HL-60 (cell line): ENCODE data around the gene FSTL3.

Experiments used
- GABPA ChIP-seq: IDR thresholded peaks from 2 replicates; pipeline ENCODE4 v1.6.1; 2012; ENCODE audit warnings: low read depth
- POLR2AphosphoS5 ChIP-seq: IDR thresholded peaks from 2 replicates; pipeline ENCODE4 v1.6.1; 2012; ENCODE audit warnings: low read depth
- SPI1 ChIP-seq: IDR thresholded peaks from 2 replicates; pipeline ENCODE4 v1.6.1; 2012; ENCODE audit warnings: low read depth, mild to moderate bottlenecking, borderline replicate concordance
- TF ChIP-seq, protein P1 (sequence below): IDR thresholded peaks from one replicate; pipeline ENCODE4 v1.5.1; 2011; ENCODE audit warnings: low read length, control low read depth, inconsistent platforms; ENCODE audit not compliant: insufficient read depth
- TF ChIP-seq, protein P2 (sequence below): IDR thresholded peaks from 2 replicates; pipeline ENCODE4 v1.6.1; 2012; ENCODE audit warnings: low read depth; ENCODE audit not compliant: insufficient replicate concordance

DNA sequence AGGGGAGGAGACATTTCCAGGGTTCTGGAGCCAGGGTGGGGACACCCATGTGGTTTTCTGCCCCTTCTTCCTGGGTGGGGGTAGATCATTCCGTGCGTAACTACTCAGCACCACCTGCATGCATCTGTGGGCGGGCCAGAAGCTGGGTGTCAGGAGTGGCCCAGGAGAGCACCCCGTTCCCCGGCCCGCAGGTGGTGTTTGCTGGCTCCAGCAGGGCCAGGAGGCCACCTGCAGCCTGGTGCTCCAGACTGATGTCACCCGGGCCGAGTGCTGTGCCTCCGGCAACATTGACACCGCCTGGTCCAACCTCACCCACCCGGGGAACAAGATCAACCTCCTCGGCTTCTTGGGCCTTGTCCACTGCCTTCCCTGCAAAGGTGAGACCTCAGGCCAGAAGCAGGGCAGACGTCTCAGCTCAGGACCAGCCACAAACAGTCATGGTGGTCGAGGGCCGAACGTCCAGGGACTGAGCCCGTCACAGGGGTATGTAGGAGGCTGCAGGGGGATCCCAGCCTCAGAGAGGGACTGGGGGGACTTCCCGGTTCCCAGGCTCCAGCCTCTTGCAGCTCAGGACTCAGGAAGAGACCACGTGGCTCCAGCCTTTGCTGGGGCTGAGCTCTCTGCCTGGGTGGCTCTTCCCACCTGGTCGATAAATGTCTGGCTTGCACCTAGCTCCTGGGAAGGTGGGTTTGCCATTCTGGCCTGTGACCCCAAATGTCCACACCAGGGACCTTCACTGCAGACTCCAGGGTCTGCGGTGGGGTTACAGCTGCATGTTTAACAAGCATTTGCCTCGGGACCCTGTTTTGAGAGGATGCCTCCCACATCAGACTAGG, 1.6 kb downstream of the FSTL3 start:
- TF ChIP-seq, protein P1, sequence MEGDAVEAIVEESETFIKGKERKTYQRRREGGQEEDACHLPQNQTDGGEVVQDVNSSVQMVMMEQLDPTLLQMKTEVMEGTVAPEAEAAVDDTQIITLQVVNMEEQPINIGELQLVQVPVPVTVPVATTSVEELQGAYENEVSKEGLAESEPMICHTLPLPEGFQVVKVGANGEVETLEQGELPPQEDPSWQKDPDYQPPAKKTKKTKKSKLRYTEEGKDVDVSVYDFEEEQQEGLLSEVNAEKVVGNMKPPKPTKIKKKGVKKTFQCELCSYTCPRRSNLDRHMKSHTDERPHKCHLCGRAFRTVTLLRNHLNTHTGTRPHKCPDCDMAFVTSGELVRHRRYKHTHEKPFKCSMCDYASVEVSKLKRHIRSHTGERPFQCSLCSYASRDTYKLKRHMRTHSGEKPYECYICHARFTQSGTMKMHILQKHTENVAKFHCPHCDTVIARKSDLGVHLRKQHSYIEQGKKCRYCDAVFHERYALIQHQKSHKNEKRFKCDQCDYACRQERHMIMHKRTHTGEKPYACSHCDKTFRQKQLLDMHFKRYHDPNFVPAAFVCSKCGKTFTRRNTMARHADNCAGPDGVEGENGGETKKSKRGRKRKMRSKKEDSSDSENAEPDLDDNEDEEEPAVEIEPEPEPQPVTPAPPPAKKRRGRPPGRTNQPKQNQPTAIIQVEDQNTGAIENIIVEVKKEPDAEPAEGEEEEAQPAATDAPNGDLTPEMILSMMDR: no peak
- TF ChIP-seq, protein P2, sequence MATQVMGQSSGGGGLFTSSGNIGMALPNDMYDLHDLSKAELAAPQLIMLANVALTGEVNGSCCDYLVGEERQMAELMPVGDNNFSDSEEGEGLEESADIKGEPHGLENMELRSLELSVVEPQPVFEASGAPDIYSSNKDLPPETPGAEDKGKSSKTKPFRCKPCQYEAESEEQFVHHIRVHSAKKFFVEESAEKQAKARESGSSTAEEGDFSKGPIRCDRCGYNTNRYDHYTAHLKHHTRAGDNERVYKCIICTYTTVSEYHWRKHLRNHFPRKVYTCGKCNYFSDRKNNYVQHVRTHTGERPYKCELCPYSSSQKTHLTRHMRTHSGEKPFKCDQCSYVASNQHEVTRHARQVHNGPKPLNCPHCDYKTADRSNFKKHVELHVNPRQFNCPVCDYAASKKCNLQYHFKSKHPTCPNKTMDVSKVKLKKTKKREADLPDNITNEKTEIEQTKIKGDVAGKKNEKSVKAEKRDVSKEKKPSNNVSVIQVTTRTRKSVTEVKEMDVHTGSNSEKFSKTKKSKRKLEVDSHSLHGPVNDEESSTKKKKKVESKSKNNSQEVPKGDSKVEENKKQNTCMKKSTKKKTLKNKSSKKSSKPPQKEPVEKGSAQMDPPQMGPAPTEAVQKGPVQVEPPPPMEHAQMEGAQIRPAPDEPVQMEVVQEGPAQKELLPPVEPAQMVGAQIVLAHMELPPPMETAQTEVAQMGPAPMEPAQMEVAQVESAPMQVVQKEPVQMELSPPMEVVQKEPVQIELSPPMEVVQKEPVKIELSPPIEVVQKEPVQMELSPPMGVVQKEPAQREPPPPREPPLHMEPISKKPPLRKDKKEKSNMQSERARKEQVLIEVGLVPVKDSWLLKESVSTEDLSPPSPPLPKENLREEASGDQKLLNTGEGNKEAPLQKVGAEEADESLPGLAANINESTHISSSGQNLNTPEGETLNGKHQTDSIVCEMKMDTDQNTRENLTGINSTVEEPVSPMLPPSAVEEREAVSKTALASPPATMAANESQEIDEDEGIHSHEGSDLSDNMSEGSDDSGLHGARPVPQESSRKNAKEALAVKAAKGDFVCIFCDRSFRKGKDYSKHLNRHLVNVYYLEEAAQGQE: no peak
- no peak for TF ChIP-seq POLR2AphosphoS5
- no peak for TF ChIP-seq GABPA
- no peak for TF ChIP-seq SPI1
